ENCODE data around the gene TXLNB.

- TF ChIP-seq CTCF (IDR thresholded peaks at IDR 0.05; ENCODE audit: insufficient read depth, low read length), result no peak
- TF ChIP-seq POLR2AphosphoS5 (IDR thresholded peaks at IDR 0.05; ENCODE audit: low read depth), result peak; percentile 57; the same call in 1 of the 2 replicates
- TF ChIP-seq REST (IDR thresholded peaks at IDR 0.05; ENCODE audit: insufficient replicate concordance, low read depth), result no peak
- TF ChIP-seq GABPA (IDR thresholded peaks at IDR 0.05; ENCODE audit: low read depth), result no peak
These were observed 5.1 kb upstream of the TXLNB start for GRCh38 chr6:139296927-139297326.
